WTC11 (cell line): ENCODE data around the gene MANBA.

Experiments used
- AFF4 ChIP-seq: sonication (generic); formaldehyde crosslinking; IDR thresholded peaks from 2 replicates; pipeline ENCODE4 v1.8.1; 2023; ENCODE audit warnings: mild to moderate bottlenecking, missing genetic modification reagents, borderline replicate concordance
- CREM ChIP-seq: sonication (generic); formaldehyde crosslinking; IDR thresholded peaks from 2 replicates; pipeline ENCODE4 v1.8.1; 2022; ENCODE audit warnings: mild to moderate bottlenecking, missing genetic modification reagents, moderate library complexity
- CTCF ChIP-seq: fragments of 200-600 bp; IDR thresholded peaks from 2 replicates; pipeline ENCODE4 v1.8.0; 2022; ENCODE audit warnings: antibody characterized with exemption
- E2F4 ChIP-seq: sonication (generic); formaldehyde crosslinking; IDR thresholded peaks from 2 replicates; pipeline ENCODE4 v1.8.1; 2022; ENCODE audit warnings: low read depth, mild to moderate bottlenecking, moderate library complexity, missing genetic modification reagents, borderline replicate concordance
- FOXJ3 ChIP-seq: sonication (generic); formaldehyde crosslinking; IDR thresholded peaks from 2 replicates; pipeline ENCODE4 v1.9.0; 2021; ENCODE audit warnings: missing genetic modification reagents, mild to moderate bottlenecking, borderline replicate concordance
- FOXP1 ChIP-seq: sonication (generic); formaldehyde crosslinking; IDR thresholded peaks from 2 replicates; pipeline ENCODE4 v1.8.0; 2022; ENCODE audit warnings: missing genetic modification reagents, mild to moderate bottlenecking, moderate library complexity, borderline replicate concordance
- GABPB1 ChIP-seq: sonication (generic); formaldehyde crosslinking; IDR thresholded peaks from 2 replicates; pipeline ENCODE4 v1.8.1; 2023; ENCODE audit warnings: mild to moderate bottlenecking, missing genetic modification reagents
- IRF2 ChIP-seq: sonication (generic); formaldehyde crosslinking; IDR thresholded peaks from 2 replicates; pipeline ENCODE4 v1.8.0; 2022; ENCODE audit warnings: low read depth, missing genetic modification reagents, borderline replicate concordance
- JUN ChIP-seq: sonication (generic); formaldehyde crosslinking; IDR thresholded peaks from 2 replicates; pipeline ENCODE4 v1.8.0; 2023; ENCODE audit warnings: mild to moderate bottlenecking, missing genetic modification reagents
- MYBL2 ChIP-seq: sonication (generic); formaldehyde crosslinking; IDR thresholded peaks from 2 replicates; pipeline ENCODE4 v1.8.1; 2023; ENCODE audit warnings: mild to moderate bottlenecking, moderate library complexity, missing genetic modification reagents
- ZNF138 ChIP-seq: sonication (generic); formaldehyde crosslinking; conservative IDR thresholded peaks from 2 replicates; pipeline ENCODE4 v1.8.1; 2022; ENCODE audit warnings: mild to moderate bottlenecking, moderate library complexity, missing genetic modification reagents
- TF ChIP-seq, protein P1 (sequence below): sonication (generic); formaldehyde crosslinking; IDR thresholded peaks from 2 replicates; pipeline ENCODE4 v1.8.0; 2022; ENCODE audit warnings: mild to moderate bottlenecking, missing genetic modification reagents
- TF ChIP-seq, protein P2 (sequence below): sonication (generic); formaldehyde crosslinking; IDR thresholded peaks from 2 replicates; pipeline ENCODE4 v1.8.1; 2023; ENCODE audit warnings: mild to moderate bottlenecking, moderate library complexity, missing genetic modification reagents

DNA sequence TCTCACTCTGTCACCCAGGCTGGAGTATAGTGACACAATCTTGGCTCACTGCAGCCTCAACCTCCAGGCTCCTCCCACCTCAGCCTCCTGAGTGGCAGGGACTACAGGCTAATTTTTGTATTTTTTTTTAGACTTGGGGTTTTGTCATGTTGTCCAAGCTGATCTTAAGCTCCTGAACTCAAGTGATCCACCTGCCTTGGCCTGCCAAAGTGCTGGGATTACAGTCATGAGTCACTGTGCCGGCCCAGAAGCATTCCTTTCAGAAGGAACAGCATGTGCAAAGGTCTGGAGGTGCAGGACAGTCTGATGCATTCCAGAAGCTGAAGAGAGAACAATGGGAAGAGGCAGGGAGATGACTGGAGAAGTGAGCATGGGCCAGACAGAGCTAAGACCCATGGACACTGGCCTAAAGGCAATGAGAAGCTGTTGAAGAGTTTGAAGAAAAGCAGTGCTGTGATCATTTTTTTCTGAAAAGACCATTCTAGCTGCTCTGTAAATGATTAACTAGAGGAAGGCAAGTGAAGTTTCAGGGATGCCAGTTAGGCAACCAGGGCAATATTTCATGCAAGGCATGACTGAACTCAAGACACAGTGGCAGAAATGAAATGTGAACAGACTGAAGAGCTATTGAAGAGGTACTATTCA lies 43.2 kb downstream of the MANBA start:
- no peak for TF ChIP-seq CTCF
- no peak for TF ChIP-seq JUN (CRISPR knock-in tag)
- TF ChIP-seq MYBL2 (CRISPR knock-in tag): no peak
- TF ChIP-seq ZNF138: no peak
- TF ChIP-seq, protein P1, sequence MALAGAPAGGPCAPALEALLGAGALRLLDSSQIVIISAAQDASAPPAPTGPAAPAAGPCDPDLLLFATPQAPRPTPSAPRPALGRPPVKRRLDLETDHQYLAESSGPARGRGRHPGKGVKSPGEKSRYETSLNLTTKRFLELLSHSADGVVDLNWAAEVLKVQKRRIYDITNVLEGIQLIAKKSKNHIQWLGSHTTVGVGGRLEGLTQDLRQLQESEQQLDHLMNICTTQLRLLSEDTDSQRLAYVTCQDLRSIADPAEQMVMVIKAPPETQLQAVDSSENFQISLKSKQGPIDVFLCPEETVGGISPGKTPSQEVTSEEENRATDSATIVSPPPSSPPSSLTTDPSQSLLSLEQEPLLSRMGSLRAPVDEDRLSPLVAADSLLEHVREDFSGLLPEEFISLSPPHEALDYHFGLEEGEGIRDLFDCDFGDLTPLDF (CRISPR knock-in tag): no peak
- 0 out of 2 replicates have a peak, but pooled peaks have one; percentile 38 for TF ChIP-seq GABPB1 (CRISPR knock-in tag)
- TF ChIP-seq IRF2 (CRISPR knock-in tag): no peak
- no peak for TF ChIP-seq AFF4 (CRISPR knock-in tag)
- no peak for TF ChIP-seq FOXJ3 (CRISPR knock-in tag)
- no peak for TF ChIP-seq FOXP1
- TF ChIP-seq CREM (CRISPR knock-in tag): no peak
- TF ChIP-seq E2F4 (CRISPR knock-in tag): no peak
- TF ChIP-seq, protein P2, sequence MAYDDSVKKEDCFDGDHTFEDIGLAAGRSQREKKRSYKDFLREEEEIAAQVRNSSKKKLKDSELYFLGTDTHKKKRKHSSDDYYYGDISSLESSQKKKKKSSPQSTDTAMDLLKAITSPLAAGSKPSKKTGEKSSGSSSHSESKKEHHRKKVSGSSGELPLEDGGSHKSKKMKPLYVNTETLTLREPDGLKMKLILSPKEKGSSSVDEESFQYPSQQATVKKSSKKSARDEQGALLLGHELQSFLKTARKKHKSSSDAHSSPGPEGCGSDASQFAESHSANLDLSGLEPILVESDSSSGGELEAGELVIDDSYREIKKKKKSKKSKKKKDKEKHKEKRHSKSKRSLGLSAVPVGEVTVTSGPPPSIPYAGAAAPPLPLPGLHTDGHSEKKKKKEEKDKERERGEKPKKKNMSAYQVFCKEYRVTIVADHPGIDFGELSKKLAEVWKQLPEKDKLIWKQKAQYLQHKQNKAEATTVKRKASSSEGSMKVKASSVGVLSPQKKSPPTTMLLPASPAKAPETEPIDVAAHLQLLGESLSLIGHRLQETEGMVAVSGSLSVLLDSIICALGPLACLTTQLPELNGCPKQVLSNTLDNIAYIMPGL: no peak
